GM21367 (cell line): Measurements from ENCODE around the gene RHAG.

Source experiments
- ATAC-seq: cut with Tn5 transposase; IDR thresholded peaks from one replicate; pipeline ENCODE4 v1.9.1; 2021; ENCODE audit not compliant: unreplicated experiment

The RHAG gene

DNA sequence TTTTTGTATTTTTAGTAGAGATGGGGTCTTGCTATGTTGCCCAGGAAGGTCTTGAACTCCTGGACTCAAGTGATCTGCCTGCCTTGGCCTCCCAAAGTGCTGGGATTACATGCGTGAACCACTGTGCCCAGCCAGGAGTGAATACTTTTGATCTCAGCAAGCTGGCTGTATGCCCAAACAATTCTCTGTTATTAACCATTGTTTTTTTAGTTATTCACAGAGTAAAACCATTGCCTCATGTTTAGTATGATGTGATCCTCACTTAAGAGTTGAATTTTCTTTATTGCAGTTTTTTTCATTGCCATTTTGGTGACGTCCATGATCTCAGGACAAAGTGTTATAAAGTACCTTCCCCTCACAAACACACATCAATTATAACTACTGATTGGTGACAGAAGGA, 71.4 kb downstream of the RHAG start:
- no peak for ATAC-seq

DNA sequence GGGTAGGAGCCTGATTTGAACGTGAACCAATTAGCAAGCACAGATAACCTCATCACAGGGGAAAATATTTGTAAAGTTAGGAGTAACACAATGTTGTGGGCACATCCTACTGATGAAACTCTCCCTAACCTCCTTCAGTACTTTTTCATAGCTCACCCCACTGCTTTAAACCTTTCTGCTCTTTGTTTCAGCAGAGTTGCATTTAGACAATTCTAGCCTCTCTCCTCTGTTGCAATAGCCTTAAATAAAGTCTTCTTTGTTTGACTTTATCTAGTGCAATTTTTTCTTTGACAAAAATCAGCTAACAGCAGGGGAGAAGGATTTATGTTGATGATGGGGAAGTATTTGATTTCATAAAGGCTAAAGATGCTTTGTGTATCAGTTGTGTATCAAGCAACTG, 72.1 kb downstream of the RHAG start:
- no peak for ATAC-seq

DNA sequence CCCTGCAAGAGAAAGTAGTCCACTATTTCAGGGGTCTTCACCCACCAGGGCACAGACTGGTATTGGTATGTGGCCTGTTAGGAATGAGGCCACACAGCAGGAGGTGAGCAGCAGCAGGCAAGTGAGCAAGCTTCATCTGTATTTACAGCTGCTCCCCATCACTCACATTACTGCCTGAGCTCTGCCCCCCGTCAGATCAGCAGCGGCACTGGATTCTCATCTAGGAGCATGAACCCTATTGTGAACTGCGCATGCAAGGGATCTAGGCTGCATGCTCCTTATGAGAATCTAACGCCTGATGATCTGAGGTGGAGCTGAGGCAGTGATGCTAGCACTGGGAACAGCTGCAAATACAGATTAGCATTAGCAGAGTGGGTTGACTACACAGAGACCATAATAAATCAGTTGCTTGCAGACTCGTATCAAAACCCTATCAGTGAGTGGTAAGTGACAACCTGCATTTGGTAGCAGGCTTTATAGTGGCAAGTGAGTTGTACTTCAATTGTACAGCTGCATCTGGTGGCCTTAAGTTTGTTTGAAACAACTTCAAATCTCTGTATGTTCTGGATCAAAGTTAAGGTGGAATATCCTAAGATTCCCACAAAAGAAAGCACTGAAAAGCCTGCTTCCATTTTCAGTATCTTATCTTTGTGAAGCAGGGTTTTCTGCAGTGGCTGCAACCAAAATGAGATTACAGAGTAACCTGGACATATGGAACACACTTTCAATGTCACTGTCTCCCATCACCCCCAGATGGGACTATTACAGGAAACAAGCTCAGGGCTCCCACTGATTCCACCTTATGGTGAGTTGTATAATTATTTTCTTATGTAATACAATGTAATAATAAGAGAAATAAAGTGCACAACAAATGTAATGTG, 73.4 kb downstream of the RHAG start:
- ATAC-seq: no peak

- no peak for ATAC-seq
These were observed 78.4 kb downstream of the RHAG start for GRCh38 chr6:49558238-49558637.

DNA sequence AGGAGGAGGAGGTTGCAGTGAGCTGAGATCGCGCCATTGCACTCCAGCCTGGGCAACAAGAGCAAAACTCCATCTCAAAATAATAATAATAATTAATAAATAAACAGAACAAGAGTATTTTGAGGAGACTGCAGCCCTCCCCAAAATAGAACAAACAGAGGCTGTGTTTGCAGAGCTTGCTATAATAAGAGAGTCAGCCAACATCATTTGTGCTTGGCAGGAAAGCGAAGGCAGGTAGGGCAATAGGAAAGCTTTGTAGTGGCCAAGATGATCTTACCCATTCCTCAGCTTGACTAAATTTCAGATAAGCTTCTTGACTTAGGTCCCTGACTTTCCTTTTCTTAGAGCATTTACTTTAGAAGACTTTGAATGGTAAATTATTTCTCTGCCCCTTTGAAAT, 79.5 kb downstream of the RHAG start:
- ATAC-seq: no peak

GRCh38 chr6:49556429-49556837, 80.2 kb downstream of the RHAG start:
- ATAC-seq: no peak

DNA sequence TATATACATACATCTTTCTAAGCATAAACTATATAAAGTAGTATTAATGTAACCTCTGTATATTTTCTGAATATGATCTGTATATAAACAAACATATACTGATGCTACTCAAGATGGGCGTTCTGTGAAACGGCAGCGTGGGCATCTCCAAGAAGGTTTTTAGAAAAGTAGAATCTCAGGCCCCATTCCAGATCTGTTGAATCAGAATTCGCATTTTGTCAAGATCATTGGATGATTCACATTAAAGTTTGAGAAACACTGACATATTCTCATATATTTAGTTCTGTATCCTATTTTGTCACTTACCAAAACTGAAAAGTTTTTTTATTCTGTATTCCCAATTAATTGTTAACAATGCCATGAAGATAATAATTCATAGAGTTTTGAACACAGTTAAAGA, 80.7 kb downstream of the RHAG start:
- no peak for ATAC-seq
